ENCODE data around the gene PTPRA. TPM values are rescaled to one million over a fixed set of nuclear protein-coding genes. Genes with fewer than 3 reads are reported as not detected.

The PTPRA gene
- total and polyA plus RNA-seq, 2 donors (not counting 1 experiment from before 2014, with no cell fraction given): 32.1 to 64.2 TPM

DNA sequence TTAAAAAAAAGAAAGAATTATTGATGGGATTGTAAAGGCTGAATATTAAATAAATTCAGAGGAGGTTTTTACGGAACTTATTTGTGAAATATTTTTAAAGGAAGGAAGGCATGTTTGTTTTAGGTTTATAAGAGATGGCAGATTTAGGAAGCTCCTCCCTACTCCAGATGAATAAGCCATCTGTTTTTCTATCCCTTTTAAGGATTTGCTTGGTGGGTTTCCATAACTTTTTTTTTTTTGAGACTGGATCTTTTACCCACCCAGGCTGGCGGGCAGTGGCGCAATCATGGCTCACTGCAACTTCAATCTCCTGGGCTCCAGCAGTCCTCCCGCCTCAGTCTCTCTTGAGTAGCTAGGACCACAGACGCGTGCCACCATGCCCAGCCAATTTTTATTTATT, 30.4 kb downstream of the PTPRA start:
- H3K9me3 Mint-ChIP-seq (ENCODE audit: insufficient read depth): no peaks in the 10 kb centered on the region
- no peak overlapping the region for H3K4me3 ChIP-seq (ENCODE audit: control extremely low read depth in 1 of 5, extremely low read depth in 1 of 5, insufficient read depth in 1 of 5, low read depth in 2 of 5, low read length in 4 of 5)
- no peak for TF ChIP-seq EZH2 (IDR thresholded peaks at IDR 0.05; ENCODE audit: borderline replicate concordance, insufficient read depth, low read depth, low read length, poor library complexity, severe bottlenecking)
- TF ChIP-seq, protein P1, sequence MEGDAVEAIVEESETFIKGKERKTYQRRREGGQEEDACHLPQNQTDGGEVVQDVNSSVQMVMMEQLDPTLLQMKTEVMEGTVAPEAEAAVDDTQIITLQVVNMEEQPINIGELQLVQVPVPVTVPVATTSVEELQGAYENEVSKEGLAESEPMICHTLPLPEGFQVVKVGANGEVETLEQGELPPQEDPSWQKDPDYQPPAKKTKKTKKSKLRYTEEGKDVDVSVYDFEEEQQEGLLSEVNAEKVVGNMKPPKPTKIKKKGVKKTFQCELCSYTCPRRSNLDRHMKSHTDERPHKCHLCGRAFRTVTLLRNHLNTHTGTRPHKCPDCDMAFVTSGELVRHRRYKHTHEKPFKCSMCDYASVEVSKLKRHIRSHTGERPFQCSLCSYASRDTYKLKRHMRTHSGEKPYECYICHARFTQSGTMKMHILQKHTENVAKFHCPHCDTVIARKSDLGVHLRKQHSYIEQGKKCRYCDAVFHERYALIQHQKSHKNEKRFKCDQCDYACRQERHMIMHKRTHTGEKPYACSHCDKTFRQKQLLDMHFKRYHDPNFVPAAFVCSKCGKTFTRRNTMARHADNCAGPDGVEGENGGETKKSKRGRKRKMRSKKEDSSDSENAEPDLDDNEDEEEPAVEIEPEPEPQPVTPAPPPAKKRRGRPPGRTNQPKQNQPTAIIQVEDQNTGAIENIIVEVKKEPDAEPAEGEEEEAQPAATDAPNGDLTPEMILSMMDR (IDR thresholded peaks at IDR 0.05): no peak
- H3K27ac ChIP-seq (ENCODE audit: low read length in 2 of 2): no peak overlapping the region
- H3K79me2 ChIP-seq (ENCODE audit: control insufficient read depth, insufficient read depth, low read length): peaks cover 62% of the 10 kb centered on the region
- H3K4me3 Mint-ChIP-seq: no peak overlapping the region
- peaks cover 8% of the 10 kb centered on the region for H4K20me1 ChIP-seq (ENCODE audit: control insufficient read depth, insufficient read depth, low read length, poor library complexity, severe bottlenecking)
- peaks cover 31% of the 10 kb centered on the region in 2 donors for H3K4me1 ChIP-seq (ENCODE audit: control insufficient read depth in 2 of 2, insufficient read depth in 2 of 2, low read length in 2 of 2)
- H3K36me3 ChIP-seq (replicated peaks in 1 of 2; ENCODE audit: control extremely low read depth in 1 of 2, control insufficient read depth in 1 of 2, extremely low read depth in 1 of 2, insufficient read depth in 2 of 2, low read length in 1 of 2): peaks cover 0 to 5% of the 10 kb centered on the region in 2 experiments
- no peak overlapping the region for H3K9ac ChIP-seq (ENCODE audit: low read length)
- intact Hi-C loops (cut with micrococcal nuclease): no loop called here
- no peak for DNase-seq
- no peak for ATAC-seq (ENCODE audit: low read depth)
- 100% methylated on average over 2 of the region's 6 CpGs for WGBS (ENCODE audit: insufficient coverage)
- peaks cover 30% of the 10 kb centered on the region for H3K4me1 Mint-ChIP-seq
- POLR2A ChIA-PET: no interaction called here
- no peaks in the 10 kb centered on the region for H3K27me3 Mint-ChIP-seq
- H3K9me3 ChIP-seq (ENCODE audit: control extremely low read depth in 1 of 3, control insufficient read depth in 2 of 3, insufficient read depth in 1 of 3, low read length in 2 of 3): no peaks in the 10 kb centered on the region
- H2AFZ ChIP-seq (ENCODE audit: insufficient read depth, low read depth, low read length, poor library complexity, severe bottlenecking): no peak overlapping the region
- H3K4me2 ChIP-seq (replicated peaks; ENCODE audit: low read depth, low read length, poor library complexity, severe bottlenecking): no peak overlapping the region
- no peaks in the 10 kb centered on the region for H3K27me3 ChIP-seq (replicated peaks in 1 of 4; ENCODE audit: control extremely low read depth in 1 of 4, control insufficient read depth in 3 of 4, insufficient read depth in 4 of 4, low read length in 3 of 4)
- CTCF ChIA-PET: no interaction called here
- H3K27ac Mint-ChIP-seq: no peak overlapping the region

DNA sequence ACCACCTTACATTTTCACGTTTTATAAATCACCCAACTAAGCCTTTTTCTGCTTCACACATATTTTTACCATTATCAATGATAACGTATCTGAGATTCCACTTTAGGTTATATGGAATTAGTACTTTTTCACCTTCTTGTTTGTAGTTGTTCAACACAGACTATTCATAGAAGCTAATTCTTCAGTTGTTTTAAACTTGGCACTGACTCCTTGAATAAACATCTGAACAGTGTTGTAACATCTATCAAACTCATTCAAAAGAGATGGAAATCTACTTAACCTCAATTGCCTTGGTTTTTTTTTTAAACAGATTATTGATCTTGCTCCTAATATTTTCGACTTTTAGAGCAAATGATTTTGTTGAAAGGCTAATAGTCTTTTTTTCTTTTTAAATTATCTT, 34.2 kb downstream of the PTPRA start:
- no peak for TF ChIP-seq EZH2 (IDR thresholded peaks at IDR 0.05; ENCODE audit: borderline replicate concordance, insufficient read depth, low read depth, low read length, poor library complexity, severe bottlenecking)
- TF ChIP-seq, protein P1 (IDR thresholded peaks at IDR 0.05): no peak
- no CpG with 5 or more reads among the region's 3 CpGs for whole genome bisulfite sequencing (ENCODE audit: insufficient coverage)
- Histone ChIP-seq H3K9ac (ENCODE audit: low read length) (no peak overlapping the region), H3K9me3 (ENCODE audit: control extremely low read depth in 1 of 3, control insufficient read depth in 2 of 3, insufficient read depth in 1 of 3, low read length in 2 of 3) (no peaks in the 10 kb centered on the region), H3K36me3 (replicated peaks in 1 of 2; ENCODE audit: control extremely low read depth in 1 of 2, control insufficient read depth in 1 of 2, extremely low read depth in 1 of 2, insufficient read depth in 2 of 2, low read length in 1 of 2) (peaks cover 0 to 7% of the 10 kb centered on the region in 2 experiments), H3K4me1 (ENCODE audit: control insufficient read depth in 2 of 2, insufficient read depth in 2 of 2, low read length in 2 of 2) (no peaks in the 10 kb centered on the region), H3K27ac (ENCODE audit: low read length in 2 of 2) (no peak overlapping the region), H3K79me2 (ENCODE audit: control insufficient read depth, insufficient read depth, low read length) (peaks cover 35% of the 10 kb centered on the region), H3K27me3 (replicated peaks in 1 of 4; ENCODE audit: control extremely low read depth in 1 of 4, control insufficient read depth in 3 of 4, insufficient read depth in 4 of 4, low read length in 3 of 4) (no peaks in the 10 kb centered on the region), H2AFZ (ENCODE audit: insufficient read depth, low read depth, low read length, poor library complexity, severe bottlenecking) (no peak overlapping the region), H3K4me2 (replicated peaks; ENCODE audit: low read depth, low read length, poor library complexity, severe bottlenecking) (no peak overlapping the region), H3K4me3 (ENCODE audit: control extremely low read depth in 1 of 5, extremely low read depth in 1 of 5, insufficient read depth in 1 of 5, low read depth in 2 of 5, low read length in 4 of 5) (no peak overlapping the region), H4K20me1 (ENCODE audit: control insufficient read depth, insufficient read depth, low read length, poor library complexity, severe bottlenecking) (peaks cover 8% of the 10 kb centered on the region)
- H3K4me3 Mint-ChIP-seq: no peak overlapping the region
- peaks cover 3% of the 10 kb centered on the region for H3K4me1 Mint-ChIP-seq
- no peaks in the 10 kb centered on the region for H3K27me3 Mint-ChIP-seq
- intact Hi-C loops (cut with micrococcal nuclease): no loop called here
- ChIA-PET POLR2A (no interaction called here), CTCF (no interaction called here)
- no peak for DNase-seq
- ATAC-seq (ENCODE audit: low read depth): no peak
- H3K27ac Mint-ChIP-seq: no peak overlapping the region
- no peaks in the 10 kb centered on the region for H3K9me3 Mint-ChIP-seq (ENCODE audit: insufficient read depth)
